Endothelial cell of umbilical vein (primary cell): ENCODE measurements around the gene ZNF205.

Experiments
- FOS ChIP-seq: IDR thresholded peaks from 2 replicates; pipeline ENCODE4 v1.6.1; 2011; ENCODE audit warnings: mild to moderate bottlenecking, low read length, moderate library complexity, borderline replicate concordance; ENCODE audit not compliant: insufficient read depth
- POLR2A ChIP-seq: IDR thresholded peaks from 2 replicates; pipeline ENCODE4 v1.6.1; 2012; ENCODE audit warnings: low read depth, mild to moderate bottlenecking, control low read depth, low read length

DNA sequence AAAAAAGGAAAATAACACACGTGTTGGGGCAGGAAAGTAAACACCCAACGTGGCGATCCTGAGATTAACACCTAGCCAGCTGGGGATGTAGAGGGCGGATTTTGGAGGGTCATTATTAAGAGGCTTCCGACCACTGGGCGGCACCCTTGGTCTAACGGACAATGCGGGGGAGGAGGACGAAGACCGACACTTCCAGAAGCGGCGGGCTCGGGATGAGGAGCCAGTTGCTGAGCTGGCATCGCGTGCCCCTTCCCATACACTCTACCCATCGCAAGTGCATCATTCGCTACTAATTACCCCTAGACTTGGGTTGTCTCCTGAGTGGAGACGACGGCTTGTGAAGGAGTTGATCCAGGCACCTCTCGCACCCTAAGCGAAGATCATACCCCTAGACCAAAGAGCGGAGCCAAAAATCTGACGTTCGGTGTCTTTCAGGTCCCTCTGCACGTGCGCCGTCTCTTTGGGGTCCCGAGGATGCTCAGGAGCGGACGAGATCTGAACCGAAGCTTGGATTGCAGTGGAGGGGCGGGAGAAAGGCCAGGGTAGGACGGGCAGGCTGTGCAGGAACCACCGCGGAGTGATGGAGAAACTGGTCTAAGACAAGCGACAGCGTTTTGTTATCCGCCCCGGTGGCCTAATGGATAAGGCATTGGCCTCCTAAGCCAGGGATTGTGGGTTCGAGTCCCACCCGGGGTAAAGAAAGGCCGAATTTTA is 40.0 kb downstream of the ZNF205 start:
- TF ChIP-seq FOS (no peak), POLR2A (no peak)
